A549 (cell line): ENCODE results near the gene UBE4A. TPM values are rescaled to one million over a fixed set of nuclear protein-coding genes. Genes with fewer than 3 reads are reported as not detected.

Experiments used
- ATAC-seq, 2 experiments: fragments of 200-7000 bp in 1 of 2; fragments of >200 bp in 1 of 2; cut with Nextera tagmentation in 1 of 2; cut with Tn5 transposase in 1 of 2; 3 replicates each; pipeline versions ENCODE4 v1.8.0 to v1.9.1; 2018 to 2020; ENCODE audit warnings: mild to moderate bottlenecking in 1 of 2, moderate library complexity in 1 of 2
- CTCF ChIA-PET: fragments of 300-600 bp; sonication (Branson Sonifier 250); formaldehyde crosslinking; extraction: SDS; loops from one replicate; lab custom pipeline; 2021; ENCODE audit warnings: antibody characterized with exemption, inconsistent platforms; lab: Yijun Ruan, JAX
- POLR2A ChIA-PET: fragments of 350-600 bp; formaldehyde crosslinking; extraction: SDS; loops from one replicate; lab custom pipeline; 2021; ENCODE audit warnings: antibody characterized with exemption, inconsistent platforms; lab: Yijun Ruan, JAX
- DNase-seq, 2 experiments: peaks; one replicate each; pipeline versions ENCODE4 v3.0.0 to v3.0.0-alpha.2; 2011 to 2016; ENCODE audit warnings: low read depth in 1 of 2, low spot score in 1 of 2
- FAIRE-seq: peaks from 2 replicates; lab custom pipeline; 2011; peaks lifted over from hg19 to GRCh38; lab: Jason Lieb, UNC
- H3K27ac ChIP-seq, 2 experiments: fragments of >200 bp; sonication (Bioruptor Twin); formaldehyde crosslinking; 3 replicates each; pipeline ENCODE4 v1.5.1; 2016 to 2017
- H3K4me1 ChIP-seq: fragments of >200 bp; sonication (Bioruptor Twin); formaldehyde crosslinking; 3 replicates; pipeline ENCODE4 v1.6.1; 2016
- H3K4me2 ChIP-seq: fragments of >200 bp; sonication (Bioruptor Twin); formaldehyde crosslinking; 3 replicates; pipeline ENCODE4 v1.6.1; 2016
- H3K4me3 ChIP-seq: fragments of >200 bp; sonication (Bioruptor Twin); formaldehyde crosslinking; 3 replicates; pipeline ENCODE4 v1.5.1; 2016
- H3K9me3 ChIP-seq: fragments of >200 bp; sonication (Bioruptor Twin); formaldehyde crosslinking; 3 replicates; pipeline ENCODE4 v1.6.1; 2016
- EHF ChIP-seq: fragments of 250-450 bp; sonication (Bioruptor Pico); IDR thresholded peaks from 2 replicates; pipeline ENCODE4 v1.5.0; 2020; ENCODE audit warnings: mild to moderate bottlenecking
- FOSB ChIP-seq: fragments of 250-450 bp; sonication (Bioruptor Pico); IDR thresholded peaks from 2 replicates; pipeline ENCODE4 v1.5.0; 2020; ENCODE audit warnings: mild to moderate bottlenecking, moderate library complexity
- GATA3 ChIP-seq: IDR thresholded peaks from 2 replicates; pipeline ENCODE4 v1.6.1; 2012; ENCODE audit warnings: borderline replicate concordance
- HDAC2 ChIP-seq: fragments of 200-600 bp; sonication (generic); IDR thresholded peaks from 2 replicates; pipeline ENCODE4 v1.6.1; 2016
- MYC ChIP-seq: IDR thresholded peaks from 2 replicates; pipeline ENCODE4 v1.6.1; 2012; ENCODE audit warnings: mild to moderate bottlenecking, inconsistent platforms, low read length, improper control_type of control experiment, borderline replicate concordance
- NFE2L2 ChIP-seq: fragments of 150-350 bp; conservative IDR thresholded peaks from 2 replicates; pipeline ENCODE4 v1.6.1; 2014; ENCODE audit warnings: low read length
- PHF8 ChIP-seq: fragments of 200-600 bp; sonication (generic); IDR thresholded peaks from 2 replicates; pipeline ENCODE4 v1.6.1; 2016; ENCODE audit warnings: low read depth, mild to moderate bottlenecking, antibody characterized with exemption, moderate library complexity, borderline replicate concordance
- POLR2A ChIP-seq: IDR thresholded peaks from 2 replicates; pipeline ENCODE4 v1.6.1; 2012; ENCODE audit warnings: mild to moderate bottlenecking, low read length
- POLR2AphosphoS2 ChIP-seq: conservative IDR thresholded peaks from 2 replicates; pipeline ENCODE4 v1.6.1; 2012; ENCODE audit warnings: low read length, improper control_type of control experiment, inconsistent platforms
- RNF2 ChIP-seq: fragments of 200-600 bp; sonication (generic); IDR thresholded peaks from 2 replicates; pipeline ENCODE4 v1.6.1; 2016; ENCODE audit warnings: low read depth, mild to moderate bottlenecking, antibody characterized with exemption, moderate library complexity, borderline replicate concordance
- SMC3 ChIP-seq: fragments of >200 bp; sonication (Bioruptor Twin); formaldehyde crosslinking; IDR thresholded peaks from 3 replicates; pipeline ENCODE4 v1.6.1; 2018; ENCODE audit warnings: inconsistent platforms
- TP53 ChIP-seq: fragments of 250-450 bp; sonication (Bioruptor Pico); IDR thresholded peaks from 2 replicates; pipeline ENCODE4 v1.5.0; 2021; ENCODE audit warnings: mild to moderate bottlenecking, moderate library complexity
- ZC3H11A ChIP-seq: fragments of 450-650 bp; IDR thresholded peaks from 2 replicates; pipeline ENCODE4 v1.6.1; 2014; ENCODE audit warnings: antibody characterized with exemption, mild to moderate bottlenecking
- ZFP36 ChIP-seq: fragments of 450-650 bp; IDR thresholded peaks from 2 replicates; pipeline ENCODE4 v1.6.1; 2014; ENCODE audit warnings: borderline replicate concordance; ENCODE audit not compliant: partially characterized antibody
- WGBS: methylation state at CpG from one replicate; pipeline ENCODE4 v1.1.6; 2017; ENCODE audit errors: missing lambda C conversion rate; 5-methylcytosine and 5-hydroxymethylcytosine counted together
- polyA plus RNA-seq, 4 experiments: library from polyadenylated mRNA; depleted of rRNA in 3 of 4; stranded (reverse); fragments of >200 nt; fragmentation: RNase III in 1 of 4; extraction: RNeasy Plus Mini Kit Qiagen cat#74134 plus additional on column Dnase treatment in 1 of 4; gene quantifications; 2 replicates in 3 of 4; 3 replicates in 1 of 4; pipeline ENCODE4 v1.2.3, GENCODE V29; 2011 to 2017
- TF ChIP-seq, protein P1 (sequence below): fragments of 250-450 bp; sonication (Bioruptor Pico); IDR thresholded peaks from 2 replicates; pipeline ENCODE4 v1.5.0; 2020; ENCODE audit warnings: low read depth, mild to moderate bottlenecking, moderate library complexity
- TF ChIP-seq, protein P2 (sequence below): fragments of >200 bp; sonication (Bioruptor Twin); formaldehyde crosslinking; IDR thresholded peaks from 3 replicates; pipeline ENCODE4 v1.5.1; 2016
- TF ChIP-seq, protein P3 (sequence below): IDR thresholded peaks from 2 replicates; pipeline ENCODE4 v1.6.1; 2012; ENCODE audit warnings: low read depth, borderline replicate concordance

UBE4A gene
- polyA plus RNA-seq, 2 of the 4 experiments (the other 2 are of a cell fraction) = 11.4 to 18.9 TPM

DNA sequence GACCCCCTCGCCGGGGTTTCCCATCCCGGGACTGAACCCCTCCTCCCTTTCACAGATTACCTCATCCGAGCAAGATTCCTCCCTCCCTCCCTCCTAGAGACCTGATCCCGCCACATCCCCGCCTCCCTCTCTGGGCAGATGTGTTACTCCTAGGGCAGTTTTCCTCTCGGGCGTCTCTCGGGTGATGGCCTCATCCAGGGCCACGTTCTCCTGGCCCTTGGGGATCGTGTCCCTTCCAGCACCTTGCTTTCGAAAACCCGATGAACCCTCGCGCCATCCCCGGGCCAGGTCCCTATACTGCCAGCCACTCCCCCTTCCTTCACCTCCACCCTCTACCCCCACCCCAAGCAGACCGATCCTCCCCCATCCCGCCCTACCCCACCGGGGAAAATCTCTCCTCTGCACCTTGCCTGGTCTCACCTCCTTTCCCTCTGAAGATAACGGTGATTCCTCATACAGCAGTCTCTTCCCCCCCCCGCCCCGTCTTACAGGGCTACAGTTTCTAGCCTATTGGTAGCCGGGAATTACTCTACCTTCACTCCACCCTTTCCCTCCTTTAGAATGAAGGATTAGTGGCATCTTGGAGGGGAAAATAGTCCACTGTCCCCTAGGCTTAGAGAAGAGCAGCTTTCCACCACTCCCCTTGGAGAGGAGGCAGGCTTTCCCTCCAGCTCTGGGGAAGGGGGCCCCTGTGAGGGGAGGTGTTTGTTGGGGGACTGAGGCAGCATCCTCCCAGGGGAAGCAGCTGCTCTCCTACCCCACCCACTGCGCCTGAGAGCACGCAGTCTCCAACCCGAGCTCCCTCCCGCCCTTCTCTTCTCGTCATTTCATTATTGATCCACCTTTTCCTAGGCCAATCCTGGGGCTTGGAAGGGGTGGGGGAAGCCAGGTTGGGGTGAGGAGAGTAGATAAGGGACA, 78.1 kb downstream of the UBE4A start (continued):
- no peak for TF ChIP-seq PHF8

DNA sequence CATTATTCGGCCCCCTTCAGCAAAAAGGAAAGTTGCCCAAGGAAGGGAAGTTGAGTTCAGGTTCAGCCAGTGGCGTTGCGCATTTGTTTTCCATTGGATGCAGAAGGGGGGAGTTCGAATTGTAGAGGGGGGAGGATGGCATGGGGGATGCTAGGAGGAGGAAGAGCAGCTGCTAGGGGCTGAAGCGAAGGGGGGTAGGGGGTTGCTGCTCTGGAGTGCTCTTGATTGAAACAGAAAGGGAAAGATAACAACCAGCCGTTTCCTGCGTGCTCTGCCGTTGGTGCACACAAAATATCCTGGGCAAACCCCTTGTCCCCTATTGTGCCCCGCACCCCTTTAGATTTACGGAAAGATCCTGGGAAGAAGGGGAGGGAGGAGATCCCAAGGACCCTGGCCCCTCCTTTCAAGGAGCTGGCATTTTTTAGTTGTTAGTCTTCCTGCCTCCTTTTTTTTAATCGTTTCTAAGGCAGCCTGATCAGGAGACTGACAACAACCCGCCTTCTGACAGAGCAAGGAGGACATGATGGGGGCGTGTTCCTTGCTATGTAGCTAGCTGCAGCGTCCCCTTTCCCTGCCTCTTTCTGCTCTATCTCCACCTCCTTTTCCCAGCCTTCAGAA, 79.0 kb downstream of the UBE4A start:
- TF ChIP-seq ZFP36 (no peak), SMC3 (no peak), FOSB (no peak), HDAC2 (no peak), RNF2 (no peak), EHF (CRISPR knock-in tag) (no peak)
- TF ChIP-seq, protein P1, sequence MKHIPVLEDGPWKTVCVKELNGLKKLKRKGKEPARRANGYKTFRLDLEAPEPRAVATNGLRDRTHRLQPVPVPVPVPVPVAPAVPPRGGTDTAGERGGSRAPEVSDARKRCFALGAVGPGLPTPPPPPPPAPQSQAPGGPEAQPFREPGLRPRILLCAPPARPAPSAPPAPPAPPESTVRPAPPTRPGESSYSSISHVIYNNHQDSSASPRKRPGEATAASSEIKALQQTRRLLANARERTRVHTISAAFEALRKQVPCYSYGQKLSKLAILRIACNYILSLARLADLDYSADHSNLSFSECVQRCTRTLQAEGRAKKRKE (CRISPR knock-in tag) = no peak
- TF ChIP-seq, all 56 proteins: peak for 0
- WGBS = 11% methylated on average over 10 of the region's 14 CpGs
- Histone ChIP-seq H3K4me1 (peaks cover 31% of the 10 kb centered on the region; the same call in 2 of the 3 replicates), H3K9me3 (no peaks in the 10 kb centered on the region), H3K4me3 (peak overlapping the region; percentile 95), H3K4me2 (peak overlapping the region; percentile 77), H3K27ac (peak overlapping the region in 1 of 2 experiments; percentile 99; a peak in 2 of 6 replicates)
- ATAC-seq (peak in 1 of 2 experiments; percentile 67; a peak in 3 of 6 replicates), FAIRE-seq (no peak), DNase-seq (peak; percentile 31 to 61)
- POLR2A ChIA-PET = interaction anchor here (0.9 kb wide), 2 partner anchors 11 to 36 kb away, joined by 3 read pairs; no protein-coding TSS in a partner anchor
- CTCF ChIA-PET = interaction anchor here (1.0 kb wide), 1 partner anchor 50 kb away, joined by 3 read pairs; no protein-coding TSS in a partner anchor

DNA sequence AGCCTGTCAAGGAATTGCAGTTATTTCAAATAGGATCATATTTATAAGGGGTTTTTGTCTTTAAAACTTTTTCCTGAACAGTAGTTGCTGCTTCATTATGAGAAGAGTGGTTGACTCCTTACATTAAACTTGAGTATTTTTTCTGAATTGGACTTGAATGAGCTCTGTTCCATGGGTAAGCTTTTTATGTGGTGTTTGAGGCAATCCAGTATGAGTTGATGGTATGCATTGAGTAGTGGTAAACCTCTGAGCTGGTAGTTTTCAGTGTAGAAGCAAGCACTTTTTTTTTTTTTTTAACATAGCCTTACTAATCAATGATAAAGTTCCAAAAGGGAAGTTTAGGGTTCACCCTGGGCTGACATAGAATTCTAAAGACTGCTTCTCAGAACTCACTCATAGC, 80.2 kb downstream of the UBE4A start:
- H3K27ac ChIP-seq = no peak overlapping the region
- no peak for TF ChIP-seq POLR2AphosphoS2
- no peak for TF ChIP-seq ZC3H11A
- no peak for TF ChIP-seq GATA3
- TF ChIP-seq, all 56 proteins: peak for 0
- ChIA-PET POLR2A (no interaction called here), CTCF (interaction anchor here (0.6 to 1.1 kb wide), 4 partner anchors 12 to 187 kb away, joined by 3 to 4 read pairs (median 3); no protein-coding TSS in a partner anchor)
- Histone ChIP-seq H3K4me1 (peaks cover 27% of the 10 kb centered on the region; the same call in 2 of the 3 replicates), H3K4me2 (0 out of 3 replicates have a peak overlapping the region, but pooled peaks have one; percentile 77), H3K9me3 (no peaks in the 10 kb centered on the region), H3K4me3 (no peak overlapping the region)
- FAIRE-seq (no peak), ATAC-seq (no peak), DNase-seq (no peak)

DNA sequence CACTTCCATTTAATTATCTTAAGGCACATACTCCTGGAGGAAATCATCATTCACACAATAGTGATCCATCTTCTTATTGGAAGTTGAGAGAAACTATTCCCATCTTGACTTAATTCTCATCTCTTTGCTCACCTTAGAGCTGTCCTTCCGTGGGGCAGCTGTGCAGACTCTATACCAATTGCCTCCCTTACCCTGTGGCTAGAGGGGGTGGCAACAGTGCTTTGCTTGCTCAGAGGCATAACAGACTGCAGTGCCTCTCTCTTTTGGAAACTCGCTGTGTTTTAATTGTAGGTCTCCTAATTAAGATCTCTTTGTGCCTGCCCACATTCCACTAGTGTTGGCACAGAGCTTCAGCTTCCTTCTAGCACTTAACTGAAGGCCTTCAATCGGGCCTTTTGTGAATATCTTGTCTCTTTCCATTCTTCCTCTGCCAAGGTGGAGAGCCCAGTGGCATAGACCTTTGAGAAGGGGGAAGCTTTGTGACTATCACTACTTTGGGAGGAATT, 82.4 kb downstream of the UBE4A start:
- ATAC-seq = no peak
- no peaks in the 10 kb centered on the region for H3K9me3 ChIP-seq
- DNase-seq = no peak
- CTCF ChIA-PET = no interaction called here
- POLR2A ChIA-PET = no interaction called here
- no peak overlapping the region for H3K4me3 ChIP-seq
- TF ChIP-seq POLR2A (no peak), TP53 (no peak), MYC (no peak), NFE2L2 (no peak)
- TF ChIP-seq, protein P2, sequence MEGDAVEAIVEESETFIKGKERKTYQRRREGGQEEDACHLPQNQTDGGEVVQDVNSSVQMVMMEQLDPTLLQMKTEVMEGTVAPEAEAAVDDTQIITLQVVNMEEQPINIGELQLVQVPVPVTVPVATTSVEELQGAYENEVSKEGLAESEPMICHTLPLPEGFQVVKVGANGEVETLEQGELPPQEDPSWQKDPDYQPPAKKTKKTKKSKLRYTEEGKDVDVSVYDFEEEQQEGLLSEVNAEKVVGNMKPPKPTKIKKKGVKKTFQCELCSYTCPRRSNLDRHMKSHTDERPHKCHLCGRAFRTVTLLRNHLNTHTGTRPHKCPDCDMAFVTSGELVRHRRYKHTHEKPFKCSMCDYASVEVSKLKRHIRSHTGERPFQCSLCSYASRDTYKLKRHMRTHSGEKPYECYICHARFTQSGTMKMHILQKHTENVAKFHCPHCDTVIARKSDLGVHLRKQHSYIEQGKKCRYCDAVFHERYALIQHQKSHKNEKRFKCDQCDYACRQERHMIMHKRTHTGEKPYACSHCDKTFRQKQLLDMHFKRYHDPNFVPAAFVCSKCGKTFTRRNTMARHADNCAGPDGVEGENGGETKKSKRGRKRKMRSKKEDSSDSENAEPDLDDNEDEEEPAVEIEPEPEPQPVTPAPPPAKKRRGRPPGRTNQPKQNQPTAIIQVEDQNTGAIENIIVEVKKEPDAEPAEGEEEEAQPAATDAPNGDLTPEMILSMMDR = no peak
- TF ChIP-seq, protein P3, sequence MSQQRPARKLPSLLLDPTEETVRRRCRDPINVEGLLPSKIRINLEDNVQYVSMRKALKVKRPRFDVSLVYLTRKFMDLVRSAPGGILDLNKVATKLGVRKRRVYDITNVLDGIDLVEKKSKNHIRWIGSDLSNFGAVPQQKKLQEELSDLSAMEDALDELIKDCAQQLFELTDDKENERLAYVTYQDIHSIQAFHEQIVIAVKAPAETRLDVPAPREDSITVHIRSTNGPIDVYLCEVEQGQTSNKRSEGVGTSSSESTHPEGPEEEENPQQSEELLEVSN = no peak
- peak overlapping the region; percentile 7; the same call in 1 of the 3 replicates for H3K4me2 ChIP-seq
- no peak for FAIRE-seq
- no peak overlapping the region for H3K27ac ChIP-seq
- H3K4me1 ChIP-seq = peaks cover 24% of the 10 kb centered on the region; the same call in 1 of the 3 replicates
- 73% methylated on average over 3 of the region's 3 CpGs for WGBS
